ENCODE data around the gene SRGAP1.

SRGAP1 gene

GRCh38 chr12:63811755-63812154 lies 32.7 kb upstream of the SRGAP1 start:
- H3K36me3 ChIP-seq = peaks cover 15% of the 10 kb centered on the region
- H3K9me3 ChIP-seq = no peaks in the 10 kb centered on the region
- no peak overlapping the region for H3K4me2 ChIP-seq
- H3K27me3 ChIP-seq = no peaks in the 10 kb centered on the region
- no peak for TF ChIP-seq Cebpa-rat (IDR thresholded peaks at IDR 0.05)
- H4K20me1 ChIP-seq = no peaks in the 10 kb centered on the region
- H3K4me1 ChIP-seq = no peaks in the 10 kb centered on the region
- no peak overlapping the region for H3K27ac ChIP-seq
- no peak overlapping the region for H3K9ac ChIP-seq
- H3K4me3 ChIP-seq = no peak overlapping the region

DNA sequence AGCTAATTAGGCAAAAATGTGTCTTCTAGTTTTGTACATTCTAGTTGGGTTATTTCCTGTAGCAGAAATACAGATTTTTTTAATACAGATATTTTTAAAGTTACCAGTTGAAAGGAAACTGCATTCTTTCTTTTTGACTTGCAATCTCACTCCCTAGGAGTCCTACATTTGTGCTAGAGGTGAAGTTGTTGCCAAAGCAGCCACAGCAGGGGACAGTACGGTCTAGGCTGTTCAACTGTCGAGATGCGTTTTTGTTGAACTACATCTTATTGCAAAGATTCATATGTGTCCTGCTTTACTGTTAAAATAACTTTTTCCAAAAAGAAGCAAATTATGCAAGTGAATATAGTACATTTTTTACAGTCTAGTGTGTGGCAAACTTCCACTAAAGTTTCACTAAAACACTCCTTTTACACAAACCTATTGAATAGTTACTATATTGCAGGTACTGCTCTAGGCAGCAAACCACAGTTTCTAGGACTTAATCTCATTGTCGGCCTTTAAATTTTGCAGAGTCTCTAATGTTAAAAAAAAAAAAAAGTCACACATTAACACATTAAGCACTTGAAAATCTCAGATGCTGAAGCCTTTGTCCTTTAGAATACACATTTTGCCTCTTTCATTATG lies 30.2 kb upstream of the SRGAP1 start:
- Histone ChIP-seq H3K9ac (no peak overlapping the region), H3K4me1 (no peaks in the 10 kb centered on the region), H3K4me3 (no peak overlapping the region), H3K27me3 (no peaks in the 10 kb centered on the region), H3K9me3 (peaks cover 9% of the 10 kb centered on the region; the same call in 1 of the 2 replicates), H3K4me2 (no peak overlapping the region), H3K27ac (no peak overlapping the region), H4K20me1 (no peaks in the 10 kb centered on the region), H3K36me3 (peaks cover 6% of the 10 kb centered on the region; the same call in 1 of the 2 replicates)
- no peak for TF ChIP-seq Cebpa-rat (IDR thresholded peaks at IDR 0.05)

GRCh38 chr12:63815482-63815852 lies 29.0 kb upstream of the SRGAP1 start:
- H3K4me2 ChIP-seq = no peak overlapping the region
- H3K9ac ChIP-seq = no peak overlapping the region
- no peaks in the 10 kb centered on the region for H3K36me3 ChIP-seq
- H3K4me3 ChIP-seq = no peak overlapping the region
- H3K9me3 ChIP-seq = peaks cover 9% of the 10 kb centered on the region; the same call in 1 of the 2 replicates
- H3K27ac ChIP-seq = no peak overlapping the region
- H3K27me3 ChIP-seq = no peaks in the 10 kb centered on the region
- TF ChIP-seq Cebpa-rat (IDR thresholded peaks at IDR 0.05) = no peak
- H4K20me1 ChIP-seq = no peaks in the 10 kb centered on the region
- H3K4me1 ChIP-seq = no peaks in the 10 kb centered on the region

DNA sequence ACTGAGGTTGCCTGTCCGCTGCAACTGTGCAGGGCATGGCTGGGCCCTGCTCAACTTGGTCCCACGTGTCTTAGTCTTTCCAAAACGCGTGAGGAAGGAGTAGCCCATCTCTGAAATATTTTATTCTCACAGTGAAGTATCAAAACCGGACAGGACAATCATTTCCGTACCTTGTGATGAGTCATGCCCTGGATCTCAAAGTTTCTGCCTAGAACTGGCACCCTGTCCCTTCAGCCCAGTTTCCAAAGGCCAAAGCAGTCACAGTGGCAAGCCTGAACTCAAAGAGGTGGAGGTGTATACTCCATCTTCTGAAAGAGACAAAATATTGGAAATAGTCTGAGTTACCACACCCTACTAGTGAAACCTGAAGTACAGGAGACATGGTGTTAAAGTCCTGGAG lies 28.5 kb upstream of the SRGAP1 start:
- no peaks in the 10 kb centered on the region for H3K4me1 ChIP-seq
- no peak overlapping the region for H3K27ac ChIP-seq
- H3K27me3 ChIP-seq = no peaks in the 10 kb centered on the region
- H4K20me1 ChIP-seq = no peaks in the 10 kb centered on the region
- no peak overlapping the region for H3K4me2 ChIP-seq
- peaks cover 9% of the 10 kb centered on the region; the same call in 1 of the 2 replicates for H3K9me3 ChIP-seq
- no peaks in the 10 kb centered on the region for H3K36me3 ChIP-seq
- H3K9ac ChIP-seq = no peak overlapping the region
- no peak overlapping the region for H3K4me3 ChIP-seq
- no peak for TF ChIP-seq Cebpa-rat (IDR thresholded peaks at IDR 0.05)

DNA sequence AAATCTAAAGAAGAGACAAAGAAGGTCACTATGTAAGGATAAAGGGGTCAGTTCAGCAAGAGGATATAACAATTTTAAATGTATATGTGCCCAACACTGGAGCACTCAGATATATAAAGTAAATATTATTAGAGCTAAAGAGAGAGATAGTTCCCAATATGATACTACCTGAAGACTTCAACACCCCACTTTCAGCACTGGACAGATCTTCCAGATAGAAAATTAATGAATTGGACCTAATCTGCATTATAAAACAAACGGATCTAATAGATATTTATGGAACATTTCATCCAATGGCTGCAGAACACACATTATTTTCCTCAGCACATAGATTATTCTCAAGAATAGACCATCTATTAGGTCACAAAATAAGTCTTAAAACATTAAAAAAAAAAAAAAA lies 24.1 kb upstream of the SRGAP1 start:
- no peaks in the 10 kb centered on the region for H3K4me1 ChIP-seq
- no peaks in the 10 kb centered on the region for H3K27me3 ChIP-seq
- H3K9me3 ChIP-seq = peaks cover 9% of the 10 kb centered on the region; the same call in 1 of the 2 replicates
- no peak overlapping the region for H3K4me2 ChIP-seq
- H3K9ac ChIP-seq = no peak overlapping the region
- no peak for TF ChIP-seq Cebpa-rat (IDR thresholded peaks at IDR 0.05)
- no peak overlapping the region for H3K27ac ChIP-seq
- no peaks in the 10 kb centered on the region for H4K20me1 ChIP-seq
- H3K36me3 ChIP-seq = no peaks in the 10 kb centered on the region
- no peak overlapping the region for H3K4me3 ChIP-seq

- Histone ChIP-seq H3K27me3 (no peaks in the 10 kb centered on the region), H3K9ac (no peak overlapping the region), H3K9me3 (peaks cover 9% of the 10 kb centered on the region; the same call in 1 of the 2 replicates), H3K4me2 (no peak overlapping the region), H3K4me3 (no peak overlapping the region), H3K27ac (no peak overlapping the region), H4K20me1 (no peaks in the 10 kb centered on the region), H3K4me1 (no peaks in the 10 kb centered on the region), H3K36me3 (no peaks in the 10 kb centered on the region)
- TF ChIP-seq Cebpa-rat (IDR thresholded peaks at IDR 0.05) = no peak
These were observed 22.7 kb upstream of the SRGAP1 start for GRCh38 chr12:63821781-63822251.

GRCh38 chr12:63822352-63822751 lies 22.1 kb upstream of the SRGAP1 start:
- Histone ChIP-seq H3K36me3 (no peaks in the 10 kb centered on the region), H3K9me3 (peaks cover 9% of the 10 kb centered on the region; the same call in 1 of the 2 replicates), H3K4me2 (no peak overlapping the region), H3K4me3 (no peak overlapping the region), H3K27ac (no peak overlapping the region), H3K27me3 (no peaks in the 10 kb centered on the region), H4K20me1 (no peaks in the 10 kb centered on the region), H3K4me1 (no peaks in the 10 kb centered on the region), H3K9ac (no peak overlapping the region)
- no peak for TF ChIP-seq Cebpa-rat (IDR thresholded peaks at IDR 0.05)

- no peak overlapping the region for H3K9ac ChIP-seq
- no peaks in the 10 kb centered on the region for H4K20me1 ChIP-seq
- no peak overlapping the region for H3K27ac ChIP-seq
- no peaks in the 10 kb centered on the region for H3K36me3 ChIP-seq
- H3K4me1 ChIP-seq = no peaks in the 10 kb centered on the region
- no peaks in the 10 kb centered on the region for H3K27me3 ChIP-seq
- H3K9me3 ChIP-seq = peaks cover 6% of the 10 kb centered on the region; the same call in 1 of the 2 replicates
- no peak overlapping the region for H3K4me3 ChIP-seq
- TF ChIP-seq Cebpa-rat (IDR thresholded peaks at IDR 0.05) = no peak
- H3K4me2 ChIP-seq = no peak overlapping the region
These were observed 21.5 kb upstream of the SRGAP1 start for GRCh38 chr12:63823040-63823439.

DNA sequence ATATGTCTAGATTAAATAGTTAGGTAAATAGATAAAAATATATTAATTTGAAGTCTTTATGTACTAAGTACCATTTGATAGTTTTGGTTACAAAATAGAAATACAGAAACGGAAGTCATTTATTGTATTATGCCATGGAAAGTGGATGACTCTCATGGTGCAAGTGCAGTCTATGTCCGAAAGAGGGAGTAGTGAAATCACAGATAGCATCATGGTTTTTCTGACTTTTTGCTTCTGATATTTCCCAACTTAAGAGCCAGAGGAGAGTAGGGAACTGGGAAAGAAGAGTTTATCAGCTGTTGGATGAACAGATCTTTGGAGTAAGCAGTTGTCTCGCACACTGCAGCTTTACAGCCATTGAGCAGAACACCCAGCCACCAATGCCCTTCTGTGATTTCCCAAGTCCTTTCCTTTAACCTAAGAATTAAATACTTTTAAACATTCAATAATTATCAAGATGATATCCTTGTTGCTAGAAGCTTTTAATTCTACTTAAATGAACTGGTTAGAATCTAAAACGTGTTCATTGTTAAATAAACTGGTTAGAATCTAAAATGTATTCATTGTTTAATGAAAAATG lies 18.4 kb upstream of the SRGAP1 start:
- Histone ChIP-seq H3K4me1 (no peaks in the 10 kb centered on the region), H3K4me2 (no peak overlapping the region), H3K27me3 (no peaks in the 10 kb centered on the region), H3K27ac (no peak overlapping the region), H4K20me1 (no peaks in the 10 kb centered on the region), H3K9me3 (peaks cover 17% of the 10 kb centered on the region), H3K36me3 (no peaks in the 10 kb centered on the region), H3K4me3 (no peak overlapping the region), H3K9ac (no peak overlapping the region)
- TF ChIP-seq Cebpa-rat (IDR thresholded peaks at IDR 0.05) = no peak

DNA sequence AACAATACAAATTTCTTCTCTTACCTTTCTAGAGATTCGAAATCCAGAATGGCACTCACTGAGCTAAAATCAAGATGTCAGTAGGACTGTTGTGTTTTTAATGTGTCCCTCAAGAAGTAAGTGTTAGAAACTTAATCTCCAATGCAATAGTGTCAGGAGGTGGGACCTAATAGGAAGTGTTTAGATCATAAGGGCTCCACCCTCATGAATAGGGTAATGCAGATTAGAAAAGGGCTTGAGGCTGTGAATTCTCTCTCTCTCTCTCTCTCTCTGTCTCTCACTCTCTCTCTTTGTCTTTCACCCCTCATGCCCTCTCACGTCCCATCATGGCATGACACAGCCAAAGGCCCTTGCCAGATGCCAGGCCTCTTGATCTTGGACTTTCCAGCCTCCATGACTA lies 15.6 kb upstream of the SRGAP1 start:
- no peaks in the 10 kb centered on the region for H3K4me1 ChIP-seq
- H3K36me3 ChIP-seq = no peaks in the 10 kb centered on the region
- no peaks in the 10 kb centered on the region for H3K27me3 ChIP-seq
- H3K4me2 ChIP-seq = no peak overlapping the region
- no peak overlapping the region for H3K4me3 ChIP-seq
- no peak overlapping the region for H3K9ac ChIP-seq
- no peaks in the 10 kb centered on the region for H4K20me1 ChIP-seq
- H3K9me3 ChIP-seq = peaks cover 17% of the 10 kb centered on the region
- no peak for TF ChIP-seq Cebpa-rat (IDR thresholded peaks at IDR 0.05)
- no peak overlapping the region for H3K27ac ChIP-seq

Measured in BLaER1 (cell line).